Activated CD8-positive, alpha-beta T cell treated with anti-CD3 and anti-CD28 coated beads for 36 hours (primary cell): ENCODE data around the gene HSDL2. TPM values are rescaled to one million over a fixed set of nuclear protein-coding genes. Genes with fewer than 3 reads are reported as not detected.
"Not testable (repeated sequence)": the region's sequence is repeated elsewhere in the genome, so short reads cannot be mapped to it uniquely, and the experiment has no call there.

ENCODE experiments used
- ATAC-seq: fragments of 200-7000 bp; cut with Tn5 transposase; one replicate; pipeline ENCODE4 v1.10.0; 2021; ENCODE audit warnings: mild to moderate bottlenecking, moderate library complexity
- CTCF ChIA-PET: fragments of 350-600 bp; sonication (Branson Sonifier 250); formaldehyde crosslinking; loops from one replicate; lab custom pipeline; 2021; ENCODE audit warnings: antibody characterized with exemption; lab: Charles Lee
- POLR2A ChIA-PET: fragments of 350-600 bp; sonication (Branson Sonifier 250); formaldehyde crosslinking; loops from one replicate; lab custom pipeline; 2021; ENCODE audit warnings: antibody characterized with exemption; lab: Charles Lee
- DNase-seq: peaks from one replicate; pipeline ENCODE4 v3.0.0-alpha.2; 2020
- H3K27ac Mint-ChIP-seq: one replicate; pipeline ENCODE4 v1.8.0; 2021; ENCODE audit warnings: mild to moderate bottlenecking, mixed read lengths
- H3K27me3 Mint-ChIP-seq: one replicate; pipeline ENCODE4 v1.8.0; 2021; ENCODE audit warnings: mixed read lengths
- H3K36me3 Mint-ChIP-seq: one replicate; pipeline ENCODE4 v1.8.0; 2021; ENCODE audit warnings: low read depth, mixed read lengths
- H3K4me1 Mint-ChIP-seq: one replicate; pipeline ENCODE4 v1.8.0; 2021; ENCODE audit warnings: low read depth, mixed read lengths
- H3K4me3 Mint-ChIP-seq: one replicate; pipeline ENCODE4 v1.8.0; 2021; ENCODE audit warnings: mild to moderate bottlenecking, moderate library complexity, mixed read lengths
- H3K9me3 Mint-ChIP-seq: one replicate; pipeline ENCODE4 v1.8.0; 2021; ENCODE audit warnings: mixed read lengths
- CTCF ChIP-seq: fragments of 200-600 bp; IDR thresholded peaks from one replicate; pipeline ENCODE4 v1.8.0; 2022; ENCODE audit warnings: antibody characterized with exemption, mild to moderate bottlenecking
- intact Hi-C: fragments of 100-400 bp; cut with micrococcal nuclease; formaldehyde crosslinking; loops from one replicate; pipeline ENCODE4 v1.10.0; 2022
- total RNA-seq, 2 experiments: library from RNA; stranded (reverse); gene quantifications; one replicate each; pipeline ENCODE4 v1.2.3, GENCODE V29; 2021

The HSDL2 gene
- total RNA-seq, 2 experiments from 2014 or later, result 24.5 to 25.3 TPM

DNA sequence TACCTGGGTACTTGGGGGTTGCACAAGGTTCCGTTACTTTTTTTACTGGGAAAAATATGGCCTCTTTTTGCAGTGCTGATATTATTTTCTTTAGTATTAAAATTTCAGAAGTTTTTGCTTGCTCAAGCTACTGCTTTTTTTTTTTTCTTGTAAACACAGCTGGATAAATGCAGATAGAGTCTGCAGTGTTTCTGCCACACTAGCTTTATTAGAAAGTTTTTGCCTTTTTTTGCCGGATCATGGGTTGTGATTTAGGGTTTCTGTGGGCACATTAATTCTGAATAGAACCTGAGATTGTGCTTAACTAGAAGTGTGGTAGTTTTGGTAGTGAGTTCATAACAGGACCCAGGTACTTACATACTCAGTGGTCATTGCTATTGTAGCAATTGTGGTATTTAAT, 126.7 kb downstream of the HSDL2 start:
- H3K27ac Mint-ChIP-seq, result no peak overlapping the region
- intact Hi-C loops, result no loop called here
- no peaks in the 10 kb centered on the region for H3K4me1 Mint-ChIP-seq
- H3K9me3 Mint-ChIP-seq, result no peaks in the 10 kb centered on the region
- ChIA-PET CTCF (interaction anchor here (1.4 kb wide), 1 partner anchor 16 kb away, joined by 5 read pairs; no protein-coding TSS in a partner anchor), POLR2A (no interaction called here)
- no peaks in the 10 kb centered on the region for H3K27me3 Mint-ChIP-seq
- no peak for DNase-seq
- H3K36me3 Mint-ChIP-seq, result no peaks in the 10 kb centered on the region
- no peak for ATAC-seq
- H3K4me3 Mint-ChIP-seq, result no peak overlapping the region
- TF ChIP-seq CTCF, result no peak

DNA sequence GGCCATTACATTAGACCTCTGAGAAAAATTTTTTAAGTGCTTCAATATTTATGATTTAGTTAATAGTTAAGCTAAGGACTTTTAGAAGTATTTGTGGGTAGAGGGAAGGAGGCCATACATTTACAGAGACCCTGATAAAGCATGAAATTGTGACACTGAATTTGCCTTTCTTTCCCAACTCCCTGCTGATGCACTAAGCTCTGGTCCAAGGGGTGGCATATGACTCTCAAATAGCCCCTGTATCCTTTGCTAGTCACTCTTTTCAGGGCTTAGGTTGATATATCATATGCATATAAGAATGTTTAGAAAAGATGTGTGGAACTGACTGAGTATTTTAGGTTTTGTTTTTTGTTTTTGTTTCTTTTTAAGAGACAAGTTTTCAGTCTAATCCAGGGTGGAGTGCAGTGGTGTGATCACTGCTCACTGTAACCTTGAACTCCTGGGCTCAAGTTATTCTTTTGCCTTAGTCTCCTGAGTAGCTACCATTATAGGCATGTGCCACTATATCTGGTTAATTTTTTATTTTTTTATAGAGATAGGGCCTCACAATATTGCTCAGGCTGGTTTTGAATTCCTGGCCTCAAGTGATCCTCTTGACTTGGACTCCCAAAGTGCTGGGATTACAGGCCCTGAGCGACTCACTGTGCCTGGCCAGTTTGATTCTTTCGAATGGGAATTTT, 127.2 kb downstream of the HSDL2 start:
- no peaks in the 10 kb centered on the region for H3K36me3 Mint-ChIP-seq
- no peaks in the 10 kb centered on the region for H3K4me1 Mint-ChIP-seq
- POLR2A ChIA-PET, result no interaction called here
- TF ChIP-seq CTCF, result no peak
- no peaks in the 10 kb centered on the region for H3K9me3 Mint-ChIP-seq
- intact Hi-C loops, result no loop called here
- DNase-seq (no peak), ATAC-seq (no peak)
- no peak overlapping the region for H3K4me3 Mint-ChIP-seq
- H3K27me3 Mint-ChIP-seq, result no peaks in the 10 kb centered on the region
- CTCF ChIA-PET, result no interaction called here
- H3K27ac Mint-ChIP-seq, result no peak overlapping the region

GRCh38 chr9:112508377-112508776, 128.5 kb downstream of the HSDL2 start:
- Mint-ChIP-seq H3K36me3 (no peaks in the 10 kb centered on the region), H3K9me3 (no peaks in the 10 kb centered on the region), H3K4me1 (no peaks in the 10 kb centered on the region), H3K4me3 (no peak overlapping the region), H3K27me3 (no peaks in the 10 kb centered on the region), H3K27ac (no peak overlapping the region)
- TF ChIP-seq CTCF, result no peak
- CTCF ChIA-PET, result no interaction called here
- intact Hi-C loops, result no loop called here
- POLR2A ChIA-PET, result interaction anchor here (0.6 to 0.7 kb wide), 2 partner anchors 35 to 474 kb away, joined by 3 to 5 read pairs; no protein-coding TSS in a partner anchor
- DNase-seq (no peak), ATAC-seq (no peak)

DNA sequence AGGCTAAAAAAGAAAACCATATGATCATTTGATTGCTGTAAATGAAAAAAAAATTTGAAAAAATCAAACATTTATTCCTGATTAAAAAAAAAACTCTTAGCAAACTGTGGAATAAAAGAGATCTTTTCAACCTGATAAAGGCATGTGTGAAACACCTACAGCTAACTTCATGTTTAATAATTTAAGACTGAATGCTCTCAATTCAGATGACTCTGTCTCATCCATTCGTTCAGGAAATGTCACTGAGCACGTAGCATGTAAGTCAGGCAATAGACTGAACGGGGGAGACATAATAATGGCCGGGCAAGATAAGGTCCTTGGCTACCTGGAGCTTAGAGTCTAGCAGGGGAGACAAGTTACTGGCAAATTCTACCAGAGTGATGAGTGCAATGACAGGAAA, 132.5 kb downstream of the HSDL2 start:
- intact Hi-C loops, H3K9me3 Mint-ChIP-seq, H3K4me3 Mint-ChIP-seq, ATAC-seq, POLR2A ChIA-PET, H3K4me1 Mint-ChIP-seq, H3K27me3 Mint-ChIP-seq, H3K27ac Mint-ChIP-seq, H3K36me3 Mint-ChIP-seq, DNase-seq: not testable (repeated sequence)
- CTCF ChIA-PET, result interaction anchor here (0.8 kb wide), 1 partner anchor 187 kb away, joined by 3 read pairs; no protein-coding TSS in a partner anchor

GRCh38 chr9:112516769-112517168, 136.9 kb downstream of the HSDL2 start:
- ATAC-seq (no peak), DNase-seq (no peak)
- Mint-ChIP-seq H3K36me3 (no peaks in the 10 kb centered on the region), H3K4me1 (no peaks in the 10 kb centered on the region), H3K27me3 (no peaks in the 10 kb centered on the region), H3K27ac (no peak overlapping the region), H3K9me3 (no peaks in the 10 kb centered on the region), H3K4me3 (no peak overlapping the region)
- no peak for TF ChIP-seq CTCF
- intact Hi-C loops, result no loop called here
- CTCF ChIA-PET, result no interaction called here
- POLR2A ChIA-PET, result no interaction called here
